ENCODE results near the gene TNFSF11.

The TNFSF11 gene

GRCh38 chr13:42625611-42626010 lies 51.7 kb downstream of the TNFSF11 start:
- no peak overlapping the region for H3K4me3 ChIP-seq (ENCODE audit: low read length)
- no peak for TF ChIP-seq CTCF (conservative IDR thresholded peaks at IDR 0.05; ENCODE audit: low read length)
- no peak for DNase-seq (ENCODE audit: low read depth)

- no peak for DNase-seq (ENCODE audit: low read depth)
Measured at GRCh38 chr13:42626176-42626860, 52.4 kb downstream of the TNFSF11 start.

GRCh38 chr13:42628666-42629065 lies 54.7 kb downstream of the TNFSF11 start:
- no peak for DNase-seq (ENCODE audit: low read depth)
- TF ChIP-seq CTCF (conservative IDR thresholded peaks at IDR 0.05; ENCODE audit: low read length), result no peak

More at GRCh38 chr13:42626176-42626860, 52.4 kb downstream of the TNFSF11 start:
- H3K4me3 ChIP-seq (ENCODE audit: low read length), result no peak overlapping the region
- TF ChIP-seq CTCF (conservative IDR thresholded peaks at IDR 0.05; ENCODE audit: low read length), result no peak

GRCh38 chr13:42631181-42631580 lies 57.2 kb downstream of the TNFSF11 start:
- H3K4me3 ChIP-seq (ENCODE audit: low read length), result no peak overlapping the region
- no peak for TF ChIP-seq CTCF (conservative IDR thresholded peaks at IDR 0.05; ENCODE audit: low read length)
- no peak for DNase-seq (ENCODE audit: low read depth)

More at GRCh38 chr13:42628666-42629065, 54.7 kb downstream of the TNFSF11 start:
- H3K4me3 ChIP-seq (ENCODE audit: low read length), result no peak overlapping the region

GRCh38 chr13:42633495-42633894 lies 59.5 kb downstream of the TNFSF11 start:
- no peak overlapping the region for H3K4me3 ChIP-seq (ENCODE audit: low read length)
- no peak for DNase-seq (ENCODE audit: low read depth)
- no peak for TF ChIP-seq CTCF (conservative IDR thresholded peaks at IDR 0.05; ENCODE audit: low read length)

GRCh38 chr13:42638101-42638500 lies 64.1 kb downstream of the TNFSF11 start:
- no peak for DNase-seq (ENCODE audit: low read depth)
- TF ChIP-seq CTCF (conservative IDR thresholded peaks at IDR 0.05; ENCODE audit: low read length), result no peak
- no peak overlapping the region for H3K4me3 ChIP-seq (ENCODE audit: low read length)

GRCh38 chr13:42638886-42639285 lies 64.9 kb downstream of the TNFSF11 start:
- H3K4me3 ChIP-seq (ENCODE audit: low read length), result no peak overlapping the region
- no peak for DNase-seq (ENCODE audit: low read depth)
- TF ChIP-seq CTCF (conservative IDR thresholded peaks at IDR 0.05; ENCODE audit: low read length), result no peak
